HG03521 (cell line): ENCODE results near the gene ST3GAL6.

ENCODE experiments used
- ATAC-seq: cut with Tn5 transposase; IDR thresholded peaks from one replicate; pipeline ENCODE4 v1.9.1; 2021; ENCODE audit warnings: mild to moderate bottlenecking, moderate library complexity; ENCODE audit not compliant: unreplicated experiment

Gene ST3GAL6

GRCh38 chr3:98775459-98776139, 12.5 kb downstream of the ST3GAL6 start:
- ATAC-seq, result no peak

- ATAC-seq, result no peak
Measured at GRCh38 chr3:98776140-98776493, 13.0 kb downstream of the ST3GAL6 start.

- ATAC-seq, result no peak
Measured at GRCh38 chr3:98777286-98777685, 14.1 kb downstream of the ST3GAL6 start.

GRCh38 chr3:98777801-98778220, 14.7 kb downstream of the ST3GAL6 start:
- ATAC-seq, result no peak

GRCh38 chr3:98778383-98778782, 15.2 kb downstream of the ST3GAL6 start:
- no peak for ATAC-seq

GRCh38 chr3:98778852-98779413, 15.8 kb downstream of the ST3GAL6 start:
- no peak for ATAC-seq

- ATAC-seq, result no peak
Measured at GRCh38 chr3:98779541-98780335, 16.6 kb downstream of the ST3GAL6 start.

GRCh38 chr3:98780343-98780742, 17.2 kb downstream of the ST3GAL6 start:
- no peak for ATAC-seq

- no peak for ATAC-seq
Measured at GRCh38 chr3:98782824-98783500, 19.8 kb downstream of the ST3GAL6 start.

GRCh38 chr3:98784042-98784441, 20.9 kb downstream of the ST3GAL6 start:
- no peak for ATAC-seq

- ATAC-seq, result no peak
Measured at GRCh38 chr3:98784666-98785600, 21.8 kb downstream of the ST3GAL6 start.

- no peak for ATAC-seq
Measured at GRCh38 chr3:98786364-98787006, 23.3 kb downstream of the ST3GAL6 start.

GRCh38 chr3:98787181-98787580, 24.0 kb downstream of the ST3GAL6 start:
- no peak for ATAC-seq

- no peak for ATAC-seq
Measured at GRCh38 chr3:98788651-98789050, 25.5 kb downstream of the ST3GAL6 start.

GRCh38 chr3:98791341-98792325, 28.5 kb downstream of the ST3GAL6 start:
- ATAC-seq, result no peak

GRCh38 chr3:98793971-98794370, 30.8 kb downstream of the ST3GAL6 start:
- no peak for ATAC-seq

GRCh38 chr3:98796334-98796733, 33.2 kb downstream of the ST3GAL6 start:
- ATAC-seq, result no peak

- no peak for ATAC-seq
Measured at GRCh38 chr3:98797905-98798304, 34.8 kb downstream of the ST3GAL6 start.

- ATAC-seq, result no peak
Measured at GRCh38 chr3:98798820-98799219, 35.7 kb downstream of the ST3GAL6 start.
